Measurements from ENCODE around the gene DAPK2.
"Not testable (repeated sequence)": the region's sequence is repeated elsewhere in the genome, so short reads cannot be mapped to it uniquely, and the experiment has no call there.

The DAPK2 gene

GRCh38 chr15:63901912-63902670 is 144.2 kb downstream of the DAPK2 start:
- H3K9ac ChIP-seq (ENCODE audit: low read length) = no peak overlapping the region
- no peaks in the 10 kb centered on the region for H3K9me3 ChIP-seq (ENCODE audit: control insufficient read depth, low read depth, low read length)
- no peaks in the 10 kb centered on the region for H3K27me3 ChIP-seq (ENCODE audit: control insufficient read depth, insufficient read depth, low read length)
- no peak overlapping the region for H3K4me3 ChIP-seq (ENCODE audit: low read length)
- H3K36me3 ChIP-seq (ENCODE audit: control insufficient read depth, low read depth, low read length) = no peaks in the 10 kb centered on the region
- no peak overlapping the region for H3K27ac ChIP-seq (ENCODE audit: low read length)
- H3K4me1 ChIP-seq (ENCODE audit: control insufficient read depth, low read depth, low read length) = peaks cover 8% of the 10 kb centered on the region

GRCh38 chr15:63900306-63900705 is 146.0 kb downstream of the DAPK2 start:
- Histone ChIP-seq H3K36me3 (ENCODE audit: control insufficient read depth, low read depth, low read length) (no peaks in the 10 kb centered on the region), H3K27me3 (ENCODE audit: control insufficient read depth, insufficient read depth, low read length) (no peaks in the 10 kb centered on the region), H3K9ac (ENCODE audit: low read length) (no peak overlapping the region), H3K27ac (ENCODE audit: low read length) (no peak overlapping the region), H3K4me1 (ENCODE audit: control insufficient read depth, low read depth, low read length) (peaks cover 8% of the 10 kb centered on the region), H3K4me3 (ENCODE audit: low read length) (no peak overlapping the region), H3K9me3 (ENCODE audit: control insufficient read depth, low read depth, low read length) (no peaks in the 10 kb centered on the region)

- not testable (repeated sequence) for H3K4me3 ChIP-seq (ENCODE audit: low read length); H3K27ac ChIP-seq (ENCODE audit: low read length); H3K27me3 ChIP-seq (ENCODE audit: control insufficient read depth, insufficient read depth, low read length); H3K4me1 ChIP-seq (ENCODE audit: control insufficient read depth, low read depth, low read length); H3K9me3 ChIP-seq (ENCODE audit: control insufficient read depth, low read depth, low read length); H3K36me3 ChIP-seq (ENCODE audit: control insufficient read depth, low read depth, low read length); H3K9ac ChIP-seq (ENCODE audit: low read length)
Observed at GRCh38 chr15:63899606-63900005, 146.7 kb downstream of the DAPK2 start.

DNA sequence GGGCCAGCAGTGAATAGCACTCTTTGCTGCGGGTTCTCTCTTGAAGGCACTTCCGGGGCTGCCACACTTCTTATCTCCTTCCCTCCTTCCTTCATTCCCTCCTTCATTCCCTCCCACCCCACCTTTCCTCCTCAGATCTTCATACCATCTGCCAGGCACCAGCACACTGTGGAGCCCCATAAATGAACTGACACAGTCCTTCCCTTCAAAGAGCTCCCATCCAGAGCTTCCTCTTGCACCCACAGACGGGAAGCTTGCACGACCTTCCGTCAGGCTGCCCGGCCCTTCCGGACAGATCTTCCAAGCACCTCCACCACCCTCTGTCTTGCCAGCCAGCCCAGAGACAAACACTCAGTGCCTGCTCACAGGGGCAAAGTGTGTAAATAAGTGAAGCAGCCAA is 147.1 kb downstream of the DAPK2 start:
- no peaks in the 10 kb centered on the region for H3K9me3 ChIP-seq (ENCODE audit: control insufficient read depth, low read depth, low read length)
- no peaks in the 10 kb centered on the region for H3K36me3 ChIP-seq (ENCODE audit: control insufficient read depth, low read depth, low read length)
- H3K9ac ChIP-seq (ENCODE audit: low read length) = no peak overlapping the region
- H3K4me1 ChIP-seq (ENCODE audit: control insufficient read depth, low read depth, low read length) = peaks cover 2% of the 10 kb centered on the region
- no peaks in the 10 kb centered on the region for H3K27me3 ChIP-seq (ENCODE audit: control insufficient read depth, insufficient read depth, low read length)
- no peak overlapping the region for H3K27ac ChIP-seq (ENCODE audit: low read length)
- H3K4me3 ChIP-seq (ENCODE audit: low read length) = no peak overlapping the region

DNA sequence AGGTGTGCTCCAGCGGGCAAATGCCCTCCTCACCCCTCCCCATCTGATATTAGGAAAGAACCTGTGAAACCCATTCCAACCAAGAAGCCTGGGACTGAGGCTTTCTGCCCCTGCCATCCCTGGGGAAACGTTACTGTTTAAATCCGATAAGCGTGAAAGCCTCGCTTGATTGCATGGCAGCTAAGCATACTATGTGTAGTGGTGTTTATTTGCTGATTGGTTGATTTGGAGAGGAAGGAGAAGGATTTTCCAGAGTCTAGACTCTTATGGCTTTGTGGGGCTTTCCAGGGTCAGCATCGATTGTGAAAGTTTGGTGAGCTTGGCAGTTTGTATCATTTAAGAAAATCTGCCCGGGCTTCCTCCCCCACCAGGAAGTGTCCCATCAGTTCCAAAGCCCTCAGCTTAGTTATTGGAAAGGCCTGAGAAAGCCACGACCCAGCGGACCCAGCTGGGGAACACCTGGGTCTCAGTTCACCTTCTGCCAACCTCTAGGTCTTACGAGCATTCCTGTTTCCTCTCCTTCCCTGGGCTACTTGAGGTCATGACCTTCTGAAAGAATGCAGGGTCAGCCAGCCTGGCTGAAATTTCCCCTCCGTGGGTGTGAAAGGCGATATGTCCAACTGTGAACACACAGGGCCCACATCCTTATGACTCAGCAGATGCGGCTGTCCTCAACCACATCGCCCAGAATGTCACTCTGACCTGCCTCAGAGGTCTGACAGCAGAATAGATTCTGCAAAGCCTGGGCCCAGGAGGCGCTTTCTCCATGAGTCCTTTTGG is 149.8 kb downstream of the DAPK2 start:
- H3K27me3 ChIP-seq (ENCODE audit: control insufficient read depth, insufficient read depth, low read length) = no peaks in the 10 kb centered on the region
- no peak overlapping the region for H3K9ac ChIP-seq (ENCODE audit: low read length)
- no peaks in the 10 kb centered on the region for H3K36me3 ChIP-seq (ENCODE audit: control insufficient read depth, low read depth, low read length)
- no peak overlapping the region for H3K4me3 ChIP-seq (ENCODE audit: low read length)
- H3K9me3 ChIP-seq (ENCODE audit: control insufficient read depth, low read depth, low read length) = no peaks in the 10 kb centered on the region
- no peak overlapping the region for H3K27ac ChIP-seq (ENCODE audit: low read length)
- H3K4me1 ChIP-seq (ENCODE audit: control insufficient read depth, low read depth, low read length) = no peaks in the 10 kb centered on the region

DNA sequence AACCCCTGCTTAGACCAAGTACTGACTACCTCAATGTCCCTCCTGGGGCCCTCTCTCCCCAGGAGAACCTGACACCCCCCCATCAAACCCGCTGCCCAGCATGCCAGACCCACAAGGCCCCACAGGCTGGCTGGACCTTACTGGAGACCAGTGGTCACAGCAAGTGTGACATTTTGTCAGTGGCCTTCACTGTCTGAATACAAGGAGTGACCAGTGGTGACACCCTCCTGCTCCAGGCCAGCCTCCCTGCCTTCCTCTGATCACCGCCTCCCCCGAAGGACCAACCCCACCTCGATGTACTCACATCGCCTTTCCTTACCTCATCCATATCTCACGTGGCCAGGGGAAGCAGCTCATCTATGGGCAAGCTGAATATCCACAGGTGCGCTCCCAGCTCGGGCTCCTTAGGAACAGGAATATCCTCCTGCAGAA is 150.5 kb downstream of the DAPK2 start:
- Histone ChIP-seq H3K27ac (ENCODE audit: low read length) (no peak overlapping the region), H3K27me3 (ENCODE audit: control insufficient read depth, insufficient read depth, low read length) (no peaks in the 10 kb centered on the region), H3K9me3 (ENCODE audit: control insufficient read depth, low read depth, low read length) (no peaks in the 10 kb centered on the region), H3K4me3 (ENCODE audit: low read length) (no peak overlapping the region), H3K36me3 (ENCODE audit: control insufficient read depth, low read depth, low read length) (no peaks in the 10 kb centered on the region), H3K4me1 (ENCODE audit: control insufficient read depth, low read depth, low read length) (no peaks in the 10 kb centered on the region), H3K9ac (ENCODE audit: low read length) (no peak overlapping the region)

DNA sequence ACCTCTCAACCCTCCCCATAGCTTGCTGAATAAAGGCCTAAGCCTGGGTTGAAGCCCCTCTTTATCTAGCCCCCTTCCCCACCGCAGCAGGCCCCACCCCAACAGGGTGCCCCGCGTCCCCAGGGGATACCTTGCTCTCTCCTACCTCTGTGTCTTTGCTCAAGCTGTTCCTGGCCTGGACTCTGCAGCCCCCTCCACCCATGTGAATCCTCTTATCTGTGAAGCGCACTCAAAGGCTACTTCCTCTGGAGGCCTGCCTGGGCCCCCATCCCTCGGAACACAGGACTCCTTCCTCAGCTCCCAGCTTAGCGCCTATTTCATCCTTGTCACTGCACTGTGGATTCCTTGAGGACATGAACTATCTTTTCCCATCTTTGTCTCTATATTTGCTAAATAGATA is 151.1 kb downstream of the DAPK2 start:
- no peaks in the 10 kb centered on the region for H3K27me3 ChIP-seq (ENCODE audit: control insufficient read depth, insufficient read depth, low read length)
- H3K9me3 ChIP-seq (ENCODE audit: control insufficient read depth, low read depth, low read length) = no peaks in the 10 kb centered on the region
- H3K36me3 ChIP-seq (ENCODE audit: control insufficient read depth, low read depth, low read length) = no peaks in the 10 kb centered on the region
- no peak overlapping the region for H3K4me3 ChIP-seq (ENCODE audit: low read length)
- no peak overlapping the region for H3K9ac ChIP-seq (ENCODE audit: low read length)
- no peak overlapping the region for H3K27ac ChIP-seq (ENCODE audit: low read length)
- no peaks in the 10 kb centered on the region for H3K4me1 ChIP-seq (ENCODE audit: control insufficient read depth, low read depth, low read length)

DNA sequence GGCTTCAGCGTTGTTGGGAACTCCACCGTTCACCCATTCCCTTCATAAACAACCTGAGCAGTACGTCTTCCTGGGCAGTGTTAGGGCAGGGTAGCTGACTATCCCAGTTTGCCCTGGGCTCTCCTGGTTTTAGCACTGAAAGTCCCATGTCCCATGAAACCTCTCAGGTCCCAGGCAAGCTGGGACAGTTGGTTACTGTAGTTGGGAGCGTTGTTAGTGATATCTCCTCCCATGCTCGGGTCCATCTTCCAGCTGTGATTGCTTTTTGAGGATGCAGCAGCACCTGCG is 151.7 kb downstream of the DAPK2 start:
- no peaks in the 10 kb centered on the region for H3K4me1 ChIP-seq (ENCODE audit: control insufficient read depth, low read depth, low read length)
- no peak overlapping the region for H3K9ac ChIP-seq (ENCODE audit: low read length)

DNA sequence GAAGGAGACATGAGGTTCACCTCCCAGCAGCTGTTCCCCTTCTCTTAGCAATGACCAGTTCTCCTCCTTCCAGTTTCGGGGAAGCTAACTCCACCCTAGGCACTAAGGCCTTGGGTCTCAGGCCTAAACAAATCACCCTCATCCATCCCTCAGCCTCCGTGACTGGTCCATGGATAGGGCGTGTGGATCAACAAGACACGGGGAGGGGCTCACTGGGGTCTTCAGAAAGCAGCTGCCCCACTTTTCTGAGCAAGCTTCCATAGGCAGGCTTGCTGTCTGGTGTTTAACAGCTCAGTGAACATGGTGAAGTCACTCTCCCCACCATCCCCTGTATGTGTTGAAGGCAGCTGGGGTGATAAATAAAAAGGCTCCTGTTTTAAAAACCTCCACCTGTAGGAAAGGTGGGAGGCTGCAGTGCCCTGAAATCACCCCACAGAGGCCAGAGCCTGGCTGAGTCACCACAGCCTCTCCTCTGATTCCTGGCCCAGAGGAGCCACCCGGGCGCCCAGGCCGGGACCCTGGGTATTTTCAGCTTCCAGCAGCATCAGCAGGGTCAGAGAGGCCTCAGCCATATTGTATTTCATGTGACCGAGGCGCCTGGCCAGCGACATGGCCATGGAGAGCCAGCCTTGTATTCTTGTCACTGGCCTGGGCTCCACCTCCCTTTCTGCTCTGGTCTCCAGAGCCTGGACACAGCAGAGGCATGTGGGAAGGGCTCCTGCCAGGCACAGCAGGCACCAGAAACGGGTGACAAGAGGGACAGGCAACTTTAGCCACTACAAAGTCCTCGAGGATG is 152.2 kb downstream of the DAPK2 start:
- Histone ChIP-seq H3K36me3 (ENCODE audit: control insufficient read depth, low read depth, low read length) (no peaks in the 10 kb centered on the region), H3K9me3 (ENCODE audit: control insufficient read depth, low read depth, low read length) (no peaks in the 10 kb centered on the region), H3K9ac (ENCODE audit: low read length) (no peak overlapping the region), H3K4me1 (ENCODE audit: control insufficient read depth, low read depth, low read length) (no peaks in the 10 kb centered on the region), H3K27me3 (ENCODE audit: control insufficient read depth, insufficient read depth, low read length) (no peaks in the 10 kb centered on the region), H3K27ac (ENCODE audit: low read length) (no peak overlapping the region), H3K4me3 (ENCODE audit: low read length) (no peak overlapping the region)

More for the DNA sequence above, 151.7 kb downstream of the DAPK2 start:
- Histone ChIP-seq H3K9me3 (ENCODE audit: control insufficient read depth, low read depth, low read length) (no peaks in the 10 kb centered on the region), H3K27ac (ENCODE audit: low read length) (no peak overlapping the region), H3K36me3 (ENCODE audit: control insufficient read depth, low read depth, low read length) (no peaks in the 10 kb centered on the region), H3K27me3 (ENCODE audit: control insufficient read depth, insufficient read depth, low read length) (no peaks in the 10 kb centered on the region), H3K4me3 (ENCODE audit: low read length) (no peak overlapping the region)

GRCh38 chr15:63892794-63893441 is 153.4 kb downstream of the DAPK2 start:
- H3K9me3 ChIP-seq (ENCODE audit: control insufficient read depth, low read depth, low read length) = no peaks in the 10 kb centered on the region
- H3K27me3 ChIP-seq (ENCODE audit: control insufficient read depth, insufficient read depth, low read length) = no peaks in the 10 kb centered on the region
- H3K36me3 ChIP-seq (ENCODE audit: control insufficient read depth, low read depth, low read length) = no peaks in the 10 kb centered on the region
- H3K9ac ChIP-seq (ENCODE audit: low read length) = no peak overlapping the region
- no peak overlapping the region for H3K27ac ChIP-seq (ENCODE audit: low read length)
- no peaks in the 10 kb centered on the region for H3K4me1 ChIP-seq (ENCODE audit: control insufficient read depth, low read depth, low read length)
- no peak overlapping the region for H3K4me3 ChIP-seq (ENCODE audit: low read length)

- Histone ChIP-seq H3K4me3 (ENCODE audit: low read length) (no peak overlapping the region), H3K36me3 (ENCODE audit: control insufficient read depth, low read depth, low read length) (no peaks in the 10 kb centered on the region), H3K27me3 (ENCODE audit: control insufficient read depth, insufficient read depth, low read length) (no peaks in the 10 kb centered on the region), H3K4me1 (ENCODE audit: control insufficient read depth, low read depth, low read length) (no peaks in the 10 kb centered on the region), H3K9me3 (ENCODE audit: control insufficient read depth, low read depth, low read length) (no peaks in the 10 kb centered on the region), H3K9ac (ENCODE audit: low read length) (no peak overlapping the region), H3K27ac (ENCODE audit: low read length) (no peak overlapping the region)
Observed at GRCh38 chr15:63891768-63892133, 154.5 kb downstream of the DAPK2 start.

Data from iPS-18a (cell line).